IMR-90 (cell line): ENCODE results near the gene VAMP4.

ENCODE experiments used
- BHLHE40 ChIP-seq: fragments of 150-350 bp; IDR thresholded peaks from 2 replicates; pipeline ENCODE4 v1.6.1; 2016; ENCODE audit warnings: mild to moderate bottlenecking, low read depth, low read length
- CEBPB ChIP-seq: IDR thresholded peaks from 2 replicates; pipeline ENCODE4 v1.6.1; 2012; ENCODE audit warnings: low read depth, low read length, improper control_type of control experiment
- CHD1 ChIP-seq: IDR thresholded peaks from 2 replicates; pipeline ENCODE4 v1.6.1; 2012; ENCODE audit warnings: low read depth, low read length, improper control_type of control experiment
- CTCF ChIP-seq: conservative IDR thresholded peaks from 2 replicates; pipeline ENCODE4 v1.5.1; 2012; ENCODE audit warnings: mild to moderate bottlenecking, low read depth, low read length, improper control_type of control experiment
- ELK1 ChIP-seq: fragments of 150-350 bp; IDR thresholded peaks from 2 replicates; pipeline ENCODE4 v1.6.1; 2016; ENCODE audit warnings: low read depth, mild to moderate bottlenecking, low read length, moderate library complexity, borderline replicate concordance
- FOS ChIP-seq: fragments of 150-350 bp; IDR thresholded peaks from 2 replicates; pipeline ENCODE4 v1.6.1; 2016; ENCODE audit warnings: low read depth, low read length
- MAFK ChIP-seq: IDR thresholded peaks from 2 replicates; pipeline ENCODE4 v1.6.1; 2012; ENCODE audit warnings: low read depth, low read length, improper control_type of control experiment
- MAZ ChIP-seq: IDR thresholded peaks from 2 replicates; pipeline ENCODE4 v1.6.1; 2012; ENCODE audit warnings: low read depth, mild to moderate bottlenecking, low read length, improper control_type of control experiment, moderate library complexity, borderline replicate concordance
- MXI1 ChIP-seq: IDR thresholded peaks from 2 replicates; pipeline ENCODE4 v1.6.1; 2012; ENCODE audit warnings: low read depth, mild to moderate bottlenecking, low read length, moderate library complexity, borderline replicate concordance
- POLR2A ChIP-seq: IDR thresholded peaks from 2 replicates; pipeline ENCODE4 v1.6.1; 2012; ENCODE audit warnings: mild to moderate bottlenecking, low read depth, low read length
- RAD21 ChIP-seq: IDR thresholded peaks from 2 replicates; pipeline ENCODE4 v1.6.1; 2012; ENCODE audit warnings: low read length, improper control_type of control experiment
- RCOR1 ChIP-seq: IDR thresholded peaks from 2 replicates; pipeline ENCODE4 v1.6.1; 2012; ENCODE audit warnings: mild to moderate bottlenecking, low read length, improper control_type of control experiment; ENCODE audit not compliant: insufficient replicate concordance
- RFX5 ChIP-seq: IDR thresholded peaks from 2 replicates; pipeline ENCODE4 v1.8.0; 2012; ENCODE audit warnings: low read depth, mild to moderate bottlenecking, low read length, moderate library complexity
- SMC3 ChIP-seq: fragments of 150-350 bp; IDR thresholded peaks from 2 replicates; pipeline ENCODE4 v1.6.1; 2016; ENCODE audit warnings: low read depth, mild to moderate bottlenecking, antibody characterized with exemption, low read length, moderate library complexity

- no peak for TF ChIP-seq RFX5
- TF ChIP-seq MXI1: no peak
- TF ChIP-seq CEBPB: peak; percentile 25; the same call in 1 of the 2 replicates
- no peak for TF ChIP-seq ELK1
- no peak for TF ChIP-seq RCOR1
- no peak for TF ChIP-seq CTCF
- TF ChIP-seq MAFK: no peak
- TF ChIP-seq POLR2A: no peak
- TF ChIP-seq RAD21: no peak
- TF ChIP-seq SMC3: no peak
- TF ChIP-seq FOS: no peak
- no peak for TF ChIP-seq MAZ
- no peak for TF ChIP-seq CHD1
- TF ChIP-seq BHLHE40: no peak
Observed at GRCh38 chr1:171748651-171749050, 6.8 kb upstream of the VAMP4 start.
